ENCODE results near the gene ZNF414.
"Not testable (repeated sequence)": the region's sequence is repeated elsewhere in the genome, so short reads cannot be mapped to it uniquely, and the experiment has no call there.

The ZNF414 gene

GRCh38 chr19:8517551-8518442, 3.8 kb upstream of the ZNF414 start:
- DNase-seq = no peak

GRCh38 chr19:8515317-8515716, 1.4 kb upstream of the ZNF414 start:
- no peak for DNase-seq

GRCh38 chr19:8514505-8515009, 590 bp upstream of the ZNF414 start:
- not testable (repeated sequence) for DNase-seq

- no peak for DNase-seq
Measured at GRCh38 chr19:8513036-8513686, 806 bp downstream of the ZNF414 start.

GRCh38 chr19:8512115-8512967, 1.6 kb downstream of the ZNF414 start:
- no peak for DNase-seq

- DNase-seq = no peak
Measured at GRCh38 chr19:8511573-8512101, 2.3 kb downstream of the ZNF414 start.

GRCh38 chr19:8510589-8511115, 3.3 kb downstream of the ZNF414 start:
- no peak for DNase-seq

- DNase-seq = no peak
Measured at GRCh38 chr19:8506402-8506957, 7.5 kb downstream of the ZNF414 start.

GRCh38 chr19:8505680-8506401, 8.1 kb downstream of the ZNF414 start:
- DNase-seq = no peak

GRCh38 chr19:8504919-8505318, 9.0 kb downstream of the ZNF414 start:
- no peak for DNase-seq

GRCh38 chr19:8504171-8504570, 9.8 kb downstream of the ZNF414 start:
- DNase-seq = no peak

- DNase-seq = no peak
Measured at GRCh38 chr19:8503510-8503909, 10.5 kb downstream of the ZNF414 start.

GRCh38 chr19:8501981-8502380, 12.0 kb downstream of the ZNF414 start:
- no peak for DNase-seq

- DNase-seq = no peak
Measured at GRCh38 chr19:8501516-8501915, 12.5 kb downstream of the ZNF414 start.

GRCh38 chr19:8500158-8500557, 13.8 kb downstream of the ZNF414 start:
- no peak for DNase-seq

GRCh38 chr19:8499048-8499833, 14.7 kb downstream of the ZNF414 start:
- no peak for DNase-seq

- DNase-seq = no peak
Measured at GRCh38 chr19:8498295-8498694, 15.7 kb downstream of the ZNF414 start.

- DNase-seq = no peak
Measured at GRCh38 chr19:8494158-8494557, 19.8 kb downstream of the ZNF414 start.

GRCh38 chr19:8491574-8491973, 22.4 kb downstream of the ZNF414 start:
- no peak for DNase-seq

GRCh38 chr19:8490873-8491272, 23.1 kb downstream of the ZNF414 start:
- DNase-seq = no peak

- DNase-seq = no peak
Measured at GRCh38 chr19:8490395-8490760, 23.6 kb downstream of the ZNF414 start.

All from NCI-H1417 treated with DMSO at 0.1 percent for 48 hours (cell line).